PFSK-1 (cell line): ENCODE data around the gene BUB1B.

Experiments used
- FOXP2 ChIP-seq: optimal IDR thresholded peaks from 2 replicates; pipeline ENCODE3; 2011; ENCODE audit warnings: borderline replicate concordance, control low read depth, inconsistent platforms; ENCODE audit not compliant: insufficient read depth; ENCODE audit errors: extremely low read length, extremely low read depth
- TF ChIP-seq, protein P1 (sequence below), 2 experiments: IDR thresholded peaks; 2 replicates each; pipeline versions ENCODE4 v1.6.1 to v1.8.0; 2011 to 2012; ENCODE audit warnings: low read depth in 2 of 2, low read length in 2 of 2, control low read depth in 1 of 2, inconsistent platforms in 1 of 2, mild to moderate bottlenecking in 1 of 2, moderate library complexity in 1 of 2; ENCODE audit not compliant: insufficient read depth in 1 of 2

DNA sequence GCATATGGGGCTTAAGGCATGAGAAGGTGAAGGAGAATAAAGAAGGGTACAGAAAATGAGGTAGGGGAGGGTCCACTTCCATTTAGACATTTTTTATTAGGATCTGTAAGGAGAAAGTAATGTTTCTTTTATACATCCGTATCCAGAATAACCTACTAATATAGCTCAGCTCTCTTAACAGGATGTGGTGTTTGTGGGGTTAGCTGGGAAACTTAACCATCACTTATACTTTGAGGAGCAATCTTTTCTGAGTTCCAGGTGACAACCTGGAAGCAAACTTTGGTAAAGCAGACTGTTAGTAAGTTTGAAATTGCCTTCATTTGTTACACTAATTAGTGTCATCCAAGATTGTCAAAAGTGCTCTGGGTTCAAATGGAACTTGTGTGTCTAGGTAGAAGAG lies 36.6 kb downstream of the BUB1B start:
- TF ChIP-seq, protein P1, sequence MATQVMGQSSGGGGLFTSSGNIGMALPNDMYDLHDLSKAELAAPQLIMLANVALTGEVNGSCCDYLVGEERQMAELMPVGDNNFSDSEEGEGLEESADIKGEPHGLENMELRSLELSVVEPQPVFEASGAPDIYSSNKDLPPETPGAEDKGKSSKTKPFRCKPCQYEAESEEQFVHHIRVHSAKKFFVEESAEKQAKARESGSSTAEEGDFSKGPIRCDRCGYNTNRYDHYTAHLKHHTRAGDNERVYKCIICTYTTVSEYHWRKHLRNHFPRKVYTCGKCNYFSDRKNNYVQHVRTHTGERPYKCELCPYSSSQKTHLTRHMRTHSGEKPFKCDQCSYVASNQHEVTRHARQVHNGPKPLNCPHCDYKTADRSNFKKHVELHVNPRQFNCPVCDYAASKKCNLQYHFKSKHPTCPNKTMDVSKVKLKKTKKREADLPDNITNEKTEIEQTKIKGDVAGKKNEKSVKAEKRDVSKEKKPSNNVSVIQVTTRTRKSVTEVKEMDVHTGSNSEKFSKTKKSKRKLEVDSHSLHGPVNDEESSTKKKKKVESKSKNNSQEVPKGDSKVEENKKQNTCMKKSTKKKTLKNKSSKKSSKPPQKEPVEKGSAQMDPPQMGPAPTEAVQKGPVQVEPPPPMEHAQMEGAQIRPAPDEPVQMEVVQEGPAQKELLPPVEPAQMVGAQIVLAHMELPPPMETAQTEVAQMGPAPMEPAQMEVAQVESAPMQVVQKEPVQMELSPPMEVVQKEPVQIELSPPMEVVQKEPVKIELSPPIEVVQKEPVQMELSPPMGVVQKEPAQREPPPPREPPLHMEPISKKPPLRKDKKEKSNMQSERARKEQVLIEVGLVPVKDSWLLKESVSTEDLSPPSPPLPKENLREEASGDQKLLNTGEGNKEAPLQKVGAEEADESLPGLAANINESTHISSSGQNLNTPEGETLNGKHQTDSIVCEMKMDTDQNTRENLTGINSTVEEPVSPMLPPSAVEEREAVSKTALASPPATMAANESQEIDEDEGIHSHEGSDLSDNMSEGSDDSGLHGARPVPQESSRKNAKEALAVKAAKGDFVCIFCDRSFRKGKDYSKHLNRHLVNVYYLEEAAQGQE (IDR thresholded peaks at IDR 0.05; ENCODE audit: insufficient read depth in 1 of 2, low read depth in 2 of 2, low read length in 2 of 2) = no peak
- no peak for TF ChIP-seq FOXP2
